Neural cell (in vitro differentiated cells): ENCODE measurements around the gene C10orf95. TPM values are rescaled to one million over a fixed set of nuclear protein-coding genes. Genes with fewer than 3 reads are reported as not detected.

Source experiments
- H2AFZ ChIP-seq: fragments of 200-600, 300-800 bp; sonication (generic), shearing (Covaris generic); 2 replicates; pipeline ENCODE4 v1.6.0; 2014; ENCODE audit warnings: low read depth, mild to moderate bottlenecking, antibody characterized with exemption, low read length, moderate library complexity
- H3F3A ChIP-seq: fragments of 200-600 bp; shearing (Covaris generic); 2 replicates; pipeline ENCODE4 v1.6.1; 2016; ENCODE audit warnings: mild to moderate bottlenecking, moderate library complexity, mixed read lengths, antibody characterized with exemption, low read length; ENCODE audit not compliant: insufficient read depth, poor library complexity, severe bottlenecking
- H3K27ac ChIP-seq: fragments of 200-600, 300-800 bp; sonication (generic), shearing (Covaris generic); 2 replicates; pipeline ENCODE4 v1.5.1; 2014; ENCODE audit warnings: mild to moderate bottlenecking, low read length, moderate library complexity
- H3K27me3 ChIP-seq: fragments of 300-800, 200-600 bp; sonication (generic), shearing (Covaris generic); 2 replicates; pipeline ENCODE4 v1.6.0; 2014; ENCODE audit warnings: mild to moderate bottlenecking, low read depth, low read length, moderate library complexity; ENCODE audit not compliant: insufficient read depth
- H3K36me3 ChIP-seq: fragments of 300-800, 200-600 bp; sonication (generic), shearing (Covaris generic); 2 replicates; pipeline ENCODE4 v1.5.1; 2014; ENCODE audit warnings: mild to moderate bottlenecking, antibody characterized with exemption, low read length, moderate library complexity; ENCODE audit not compliant: insufficient read depth
- H3K4me2 ChIP-seq: fragments of 300-800, 200-600 bp; sonication (generic), shearing (Covaris generic); 2 replicates; pipeline ENCODE4 v1.6.0; 2014; ENCODE audit warnings: mild to moderate bottlenecking, low read length
- H3K4me3 ChIP-seq: fragments of 300-800, 200-600 bp; sonication (generic), shearing (Covaris generic); 2 replicates; pipeline ENCODE4 v1.5.1; 2014; ENCODE audit warnings: mild to moderate bottlenecking, low read length, moderate library complexity
- H3K79me2 ChIP-seq: fragments of 200-600 bp; shearing (Covaris generic); replicated peaks from 2 replicates; pipeline ENCODE4 v1.6.0; 2014; ENCODE audit warnings: mild to moderate bottlenecking, low read length, moderate library complexity; ENCODE audit not compliant: insufficient read depth
- H3K9ac ChIP-seq: fragments of 300-800, 200-600 bp; sonication (generic), shearing (Covaris generic); 2 replicates; pipeline ENCODE4 v1.6.1; 2016; ENCODE audit warnings: mild to moderate bottlenecking, low read length, mixed read lengths
- H3K9me2 ChIP-seq: fragments of 200-600 bp; shearing (Covaris generic); 2 replicates; pipeline ENCODE4 v1.6.1; 2016; ENCODE audit warnings: mild to moderate bottlenecking, low read length, mixed read lengths; ENCODE audit not compliant: insufficient read depth
- H3K9me3 ChIP-seq: fragments of 200-600, 300-800 bp; sonication (generic), shearing (Covaris generic); 2 replicates; pipeline ENCODE4 v1.6.1; 2016; ENCODE audit warnings: mild to moderate bottlenecking, mixed run types, low read length, moderate library complexity, mixed read lengths
- H4K20me1 ChIP-seq: fragments of 200-600 bp; shearing (Covaris generic); 2 replicates; pipeline ENCODE4 v1.6.1; 2016; ENCODE audit warnings: mild to moderate bottlenecking, mixed run types; ENCODE audit not compliant: insufficient read depth
- CTCF ChIP-seq: fragments of 450-650 bp; IDR thresholded peaks from 2 replicates; pipeline ENCODE4 v1.5.1; 2014; ENCODE audit warnings: antibody characterized with exemption, mild to moderate bottlenecking, moderate library complexity; ENCODE audit not compliant: poor library complexity, severe bottlenecking
- EP300 ChIP-seq: fragments of 450-650 bp; conservative IDR thresholded peaks from 2 replicates; pipeline ENCODE4 v1.6.1; 2014; ENCODE audit warnings: antibody characterized with exemption, mild to moderate bottlenecking, moderate library complexity; ENCODE audit not compliant: poor library complexity, severe bottlenecking
- EZH2 ChIP-seq: fragments of 200-600, 300-800 bp; shearing (Covaris generic), sonication (generic); IDR thresholded peaks from 2 replicates; pipeline ENCODE4 v1.6.1; 2014; ENCODE audit warnings: antibody characterized with exemption, low read length, borderline replicate concordance, mild to moderate bottlenecking; ENCODE audit not compliant: insufficient read depth, poor library complexity, severe bottlenecking
- MXI1 ChIP-seq: fragments of 450-650 bp; conservative IDR thresholded peaks from 2 replicates; pipeline ENCODE4 v1.6.1; 2014; ENCODE audit warnings: antibody characterized with exemption, mild to moderate bottlenecking; ENCODE audit not compliant: poor library complexity, severe bottlenecking
- POLR2AphosphoS5 ChIP-seq: IDR thresholded peaks from 2 replicates; pipeline ENCODE4 v1.6.1; 2012
- RAD21 ChIP-seq: fragments of 450-650 bp; conservative IDR thresholded peaks from 2 replicates; pipeline ENCODE4 v1.6.1; 2014; ENCODE audit warnings: antibody characterized with exemption, mild to moderate bottlenecking, moderate library complexity
- REST ChIP-seq: IDR thresholded peaks from 2 replicates; pipeline ENCODE4 v1.6.1; 2012; ENCODE audit warnings: borderline replicate concordance
- SMC3 ChIP-seq: fragments of 450-650 bp; conservative IDR thresholded peaks from 2 replicates; pipeline ENCODE4 v1.6.1; 2014; ENCODE audit warnings: antibody characterized with exemption, mild to moderate bottlenecking, moderate library complexity; ENCODE audit not compliant: poor library complexity
- TAF1 ChIP-seq: IDR thresholded peaks from 2 replicates; pipeline ENCODE4 v1.6.1; 2012; ENCODE audit warnings: low read depth
- polyA plus RNA-seq: library from polyadenylated mRNA; depleted of rRNA; stranded (reverse); fragments of >200 nt; gene quantifications from 2 replicates; pipeline ENCODE4 v1.2.3, GENCODE V29; 2014

The C10orf95 gene
- polyA plus RNA-seq, 1 donor from 2014 or later: not detected

- H3F3A ChIP-seq: no peaks in the 10 kb centered on the region
- peak overlapping the region; percentile 75 for H3K4me3 ChIP-seq
- H3K9ac ChIP-seq: peak overlapping the region; percentile 72
- H2AFZ ChIP-seq: peak overlapping the region; percentile 99
- no peaks in the 10 kb centered on the region for H4K20me1 ChIP-seq
- TF ChIP-seq REST (peak; percentile 20), POLR2AphosphoS5 (no peak), MXI1 (no peak), RAD21 (no peak), SMC3 (no peak), EZH2 (no peak), EP300 (no peak), TAF1 (peak; percentile 50), CTCF (no peak)
- no peaks in the 10 kb centered on the region for H3K9me3 ChIP-seq
- H3K79me2 ChIP-seq: no peaks in the 10 kb centered on the region
- no peaks in the 10 kb centered on the region for H3K27me3 ChIP-seq
- no peaks in the 10 kb centered on the region for H3K36me3 ChIP-seq
- H3K27ac ChIP-seq: peak overlapping the region; percentile 80
- H3K9me2 ChIP-seq: no peaks in the 10 kb centered on the region
- H3K4me2 ChIP-seq: no peak overlapping the region
These were observed 9.5 kb upstream of the C10orf95 start for GRCh38 chr10:102460836-102461186.

- H3K9ac ChIP-seq: no peak overlapping the region
- H3F3A ChIP-seq: no peaks in the 10 kb centered on the region
- no peaks in the 10 kb centered on the region for H3K27me3 ChIP-seq
- H3K27ac ChIP-seq: no peak overlapping the region
- TF ChIP-seq CTCF (no peak), EZH2 (no peak), SMC3 (no peak), EP300 (no peak), MXI1 (no peak), TAF1 (no peak), POLR2AphosphoS5 (no peak), REST (no peak), RAD21 (no peak)
- H4K20me1 ChIP-seq: no peaks in the 10 kb centered on the region
- H3K4me2 ChIP-seq: no peak overlapping the region
- no peak overlapping the region for H3K4me3 ChIP-seq
- H2AFZ ChIP-seq: no peak overlapping the region
- H3K36me3 ChIP-seq: no peaks in the 10 kb centered on the region
- H3K79me2 ChIP-seq: no peaks in the 10 kb centered on the region
- no peaks in the 10 kb centered on the region for H3K9me2 ChIP-seq
- no peaks in the 10 kb centered on the region for H3K9me3 ChIP-seq
These were observed 7.3 kb upstream of the C10orf95 start for GRCh38 chr10:102458656-102459055.
